CD4-positive, alpha-beta T cell treated with Interferon gamma for 1 hour (primary cell): ENCODE data around the gene MNT.
A peak's percentile ranks its signal among the peaks of the same experiment; 100 is the strongest.

Experiments used
- DNase-seq: peaks from one replicate; pipeline ENCODE4 v3.0.0-alpha.2; 2020

The MNT gene

GRCh38 chr17:2414446-2415064, 13.7 kb upstream of the MNT start:
- no peak for DNase-seq

- DNase-seq, result no peak
Observed at GRCh38 chr17:2412561-2413021, 11.7 kb upstream of the MNT start.

GRCh38 chr17:2410951-2411350, 10.1 kb upstream of the MNT start:
- no peak for DNase-seq

GRCh38 chr17:2406903-2407790, 6.3 kb upstream of the MNT start:
- no peak for DNase-seq

- no peak for DNase-seq
Observed at GRCh38 chr17:2406271-2406902, 5.5 kb upstream of the MNT start.

- no peak for DNase-seq
Observed at GRCh38 chr17:2405247-2405926, 4.5 kb upstream of the MNT start.

GRCh38 chr17:2403044-2403443, 2.2 kb upstream of the MNT start:
- no peak for DNase-seq

- no peak for DNase-seq
Observed at GRCh38 chr17:2402544-2402943, 1.7 kb upstream of the MNT start.

- DNase-seq, result peak; percentile 99
Observed at GRCh38 chr17:2401426-2402221, 764 bp upstream of the MNT start.

GRCh38 chr17:2400474-2400866, 390 bp downstream of the MNT start:
- DNase-seq, result peak; percentile 41

GRCh38 chr17:2399572-2400473, 1.0 kb downstream of the MNT start:
- DNase-seq, result peak; percentile 95

GRCh38 chr17:2398655-2399571, 1.9 kb downstream of the MNT start:
- DNase-seq, result peak; percentile 71

- DNase-seq, result no peak
Observed at GRCh38 chr17:2398182-2398581, 2.7 kb downstream of the MNT start.

- no peak for DNase-seq
Observed at GRCh38 chr17:2397247-2398171, 3.4 kb downstream of the MNT start.

GRCh38 chr17:2396568-2397246, 4.2 kb downstream of the MNT start:
- peak; percentile 88 for DNase-seq

- no peak for DNase-seq
Observed at GRCh38 chr17:2396192-2396567, 4.7 kb downstream of the MNT start.

GRCh38 chr17:2395258-2396181, 5.3 kb downstream of the MNT start:
- peak; percentile 58 for DNase-seq
